Measurements from ENCODE around the gene P2RY8. TPM values are rescaled to one million over a fixed set of nuclear protein-coding genes. Genes with fewer than 3 reads are reported as not detected.

The P2RY8 gene
- total and polyA plus RNA-seq, 10 of the 15 experiments (the other 5 are each of a cell fraction or from before 2014, with no cell fraction given) = 2.0 to 64.4 (median 36.5) TPM

GRCh38 chrX:1534301-1535168 lies 2.5 kb downstream of the P2RY8 start (continued):
- no peak for TF ChIP-seq BCL3 (IDR thresholded peaks at IDR 0.05; ENCODE audit: borderline replicate concordance, insufficient read depth, low read depth, low read length, poor library complexity, severe bottlenecking)
- no peak for TF ChIP-seq ZZZ3 (IDR thresholded peaks at IDR 0.05; ENCODE audit: control insufficient read depth, insufficient read length, low read depth)
- peak; percentile 4 for TF ChIP-seq HDAC6 (IDR thresholded peaks at IDR 0.05; ENCODE audit: unreplicated experiment)

DNA sequence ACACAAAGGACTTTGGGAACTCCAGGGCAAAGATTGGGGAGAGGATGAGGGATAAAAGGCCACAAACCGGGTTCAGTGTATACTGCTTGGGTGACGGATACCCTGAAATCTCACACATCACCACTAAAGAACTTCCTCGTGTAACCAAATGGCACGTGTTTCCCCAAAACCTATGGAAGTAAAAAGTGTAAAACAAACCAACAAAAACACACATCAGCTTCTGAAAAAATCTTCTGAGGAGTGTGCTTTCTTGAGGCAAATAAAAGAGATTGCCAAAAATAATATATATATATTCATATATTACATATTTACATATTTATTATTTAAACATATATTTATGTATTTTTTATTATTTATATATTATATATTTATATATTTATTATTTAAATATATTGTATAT lies 3.9 kb downstream of the P2RY8 start:
- in situ Hi-C loops (cut with MboI) (no loop called here), intact Hi-C loops (cut with micrococcal nuclease; ENCODE audit: unreplicated experiment) (no loop called here)
- H2AFZ ChIP-seq (ENCODE audit: control insufficient read depth, low read depth, low read length) = no peak overlapping the region
- peaks cover 70% of the 10 kb centered on the region for H3K79me2 ChIP-seq (ENCODE audit: control insufficient read depth, insufficient read depth, low read length)
- peaks cover 2 to 4% of the 10 kb centered on the region in 2 experiments for H3K36me3 ChIP-seq (ENCODE audit: control insufficient read depth in 2 of 2, insufficient read depth in 2 of 2, low read length in 1 of 2)
- no peak overlapping the region for H3K4me3 ChIP-seq
- no peaks in the 10 kb centered on the region for H3K27me3 ChIP-seq (replicated peaks in 1 of 2; ENCODE audit: control insufficient read depth in 2 of 2, insufficient read depth in 2 of 2, low read length in 1 of 2)
- RAD21 ChIA-PET (ENCODE audit: unreplicated experiment) = no interaction called here
- H3K9ac ChIP-seq (ENCODE audit: control insufficient read depth, insufficient read depth, low read length) = no peak overlapping the region
- BruUV-seq (replicated peaks) = no TSS peak
- H3K9me3 ChIP-seq (replicated peaks; ENCODE audit: control insufficient read depth, insufficient read depth, low read length) = no peaks in the 10 kb centered on the region
- ATAC-seq = no peak
- H3K4me1 ChIP-seq (ENCODE audit: control insufficient read depth, insufficient read depth, low read length) = peaks cover 25% of the 10 kb centered on the region
- H3K27ac ChIP-seq (ENCODE audit: control insufficient read depth, insufficient read depth) = no peak overlapping the region
- SMC1A ChIA-PET (ENCODE audit: uncharacterized antibody, unreplicated experiment) = no interaction called here
- CTCF ChIA-PET = no interaction called here
- 66% methylated on average over 4 of the region's 4 CpGs for WGBS (ENCODE audit: insufficient coverage, insufficient replicate concordance, low lambda C conversion rate, missing lambda C conversion rate)
- no peak for FAIRE-seq
- no peak overlapping the region for H3K4me2 ChIP-seq (ENCODE audit: control insufficient read depth, insufficient read depth)
- DNase-seq (ENCODE audit: low read depth, low spot score) = no peak
- no peaks in the 10 kb centered on the region for H4K20me1 ChIP-seq (ENCODE audit: control insufficient read depth, insufficient read depth)
- POLR2A ChIA-PET = no interaction called here
- TF ChIP-seq BCL3 (IDR thresholded peaks at IDR 0.05; ENCODE audit: borderline replicate concordance, insufficient read depth, low read depth, low read length, poor library complexity, severe bottlenecking) (no peak), SIX5 (IDR thresholded peaks at IDR 0.05; ENCODE audit: low read depth, low read length, severe bottlenecking) (no peak), CBX5 (IDR thresholded peaks at IDR 0.05; ENCODE audit: low read depth) (no peak), JUND (IDR thresholded peaks at IDR 0.05; ENCODE audit: low read depth, low read length) (no peak), TCF7 (IDR thresholded peaks at IDR 0.05; ENCODE audit: borderline replicate concordance) (no peak)
- TF ChIP-seq, protein P1, sequence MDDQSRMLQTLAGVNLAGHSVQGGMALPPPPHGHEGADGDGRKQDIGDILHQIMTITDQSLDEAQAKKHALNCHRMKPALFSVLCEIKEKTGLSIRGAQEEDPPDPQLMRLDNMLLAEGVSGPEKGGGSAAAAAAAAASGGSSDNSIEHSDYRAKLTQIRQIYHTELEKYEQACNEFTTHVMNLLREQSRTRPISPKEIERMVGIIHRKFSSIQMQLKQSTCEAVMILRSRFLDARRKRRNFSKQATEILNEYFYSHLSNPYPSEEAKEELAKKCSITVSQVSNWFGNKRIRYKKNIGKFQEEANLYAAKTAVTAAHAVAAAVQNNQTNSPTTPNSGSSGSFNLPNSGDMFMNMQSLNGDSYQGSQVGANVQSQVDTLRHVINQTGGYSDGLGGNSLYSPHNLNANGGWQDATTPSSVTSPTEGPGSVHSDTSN (IDR thresholded peaks at IDR 0.05; ENCODE audit: insufficient replicate concordance, low read depth, low read length) = no peak
- TF ChIP-seq, protein P2, sequence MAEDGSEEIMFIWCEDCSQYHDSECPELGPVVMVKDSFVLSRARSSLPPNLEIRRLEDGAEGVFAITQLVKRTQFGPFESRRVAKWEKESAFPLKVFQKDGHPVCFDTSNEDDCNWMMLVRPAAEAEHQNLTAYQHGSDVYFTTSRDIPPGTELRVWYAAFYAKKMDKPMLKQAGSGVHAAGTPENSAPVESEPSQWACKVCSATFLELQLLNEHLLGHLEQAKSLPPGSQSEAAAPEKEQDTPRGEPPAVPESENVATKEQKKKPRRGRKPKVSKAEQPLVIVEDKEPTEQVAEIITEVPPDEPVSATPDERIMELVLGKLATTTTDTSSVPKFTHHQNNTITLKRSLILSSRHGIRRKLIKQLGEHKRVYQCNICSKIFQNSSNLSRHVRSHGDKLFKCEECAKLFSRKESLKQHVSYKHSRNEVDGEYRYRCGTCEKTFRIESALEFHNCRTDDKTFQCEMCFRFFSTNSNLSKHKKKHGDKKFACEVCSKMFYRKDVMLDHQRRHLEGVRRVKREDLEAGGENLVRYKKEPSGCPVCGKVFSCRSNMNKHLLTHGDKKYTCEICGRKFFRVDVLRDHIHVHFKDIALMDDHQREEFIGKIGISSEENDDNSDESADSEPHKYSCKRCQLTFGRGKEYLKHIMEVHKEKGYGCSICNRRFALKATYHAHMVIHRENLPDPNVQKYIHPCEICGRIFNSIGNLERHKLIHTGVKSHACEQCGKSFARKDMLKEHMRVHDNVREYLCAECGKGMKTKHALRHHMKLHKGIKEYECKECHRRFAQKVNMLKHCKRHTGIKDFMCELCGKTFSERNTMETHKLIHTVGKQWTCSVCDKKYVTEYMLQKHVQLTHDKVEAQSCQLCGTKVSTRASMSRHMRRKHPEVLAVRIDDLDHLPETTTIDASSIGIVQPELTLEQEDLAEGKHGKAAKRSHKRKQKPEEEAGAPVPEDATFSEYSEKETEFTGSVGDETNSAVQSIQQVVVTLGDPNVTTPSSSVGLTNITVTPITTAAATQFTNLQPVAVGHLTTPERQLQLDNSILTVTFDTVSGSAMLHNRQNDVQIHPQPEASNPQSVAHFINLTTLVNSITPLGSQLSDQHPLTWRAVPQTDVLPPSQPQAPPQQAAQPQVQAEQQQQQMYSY (CRISPR knock-in tag; IDR thresholded peaks at IDR 0.05) = no peak
- TF ChIP-seq, protein P3, sequence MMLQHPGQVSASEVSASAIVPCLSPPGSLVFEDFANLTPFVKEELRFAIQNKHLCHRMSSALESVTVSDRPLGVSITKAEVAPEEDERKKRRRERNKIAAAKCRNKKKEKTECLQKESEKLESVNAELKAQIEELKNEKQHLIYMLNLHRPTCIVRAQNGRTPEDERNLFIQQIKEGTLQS (IDR thresholded peaks at IDR 0.05; ENCODE audit: borderline replicate concordance, extremely low read depth, low read depth, low read length) = no peak
